ENCODE results near the gene RELN. TPM values are rescaled to one million over a fixed set of nuclear protein-coding genes. Genes with fewer than 3 reads are reported as not detected.

Gene RELN
- total RNA-seq, 2 donors from 2014 or later: 1.1 to 1.4 TPM

DNA sequence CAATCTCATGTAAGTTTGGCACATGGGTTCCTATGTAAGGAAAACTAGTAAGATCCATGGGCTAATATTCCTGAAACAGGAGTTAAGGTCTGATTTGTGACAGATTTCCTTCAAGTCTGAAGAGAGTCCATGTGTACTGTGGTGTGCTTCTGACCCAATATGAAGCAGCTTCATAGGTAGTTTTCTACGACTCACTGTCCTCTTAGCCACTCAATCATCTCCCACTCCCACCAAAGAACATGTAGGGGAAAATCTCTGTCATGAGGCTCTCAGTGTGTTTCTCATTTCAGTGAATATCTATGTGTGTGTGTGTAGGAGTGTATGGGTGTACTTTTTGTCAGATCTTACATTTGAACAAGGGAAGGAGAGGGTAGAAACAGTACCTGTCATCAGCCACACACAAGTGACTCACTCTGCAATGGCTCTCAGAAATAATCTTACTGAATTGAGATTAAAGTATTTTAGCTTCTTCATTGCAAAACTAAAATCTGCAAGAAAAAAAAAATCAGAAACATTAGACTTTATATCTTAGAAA lies 31.1 kb downstream of the RELN start:
- TF ChIP-seq, protein P1, sequence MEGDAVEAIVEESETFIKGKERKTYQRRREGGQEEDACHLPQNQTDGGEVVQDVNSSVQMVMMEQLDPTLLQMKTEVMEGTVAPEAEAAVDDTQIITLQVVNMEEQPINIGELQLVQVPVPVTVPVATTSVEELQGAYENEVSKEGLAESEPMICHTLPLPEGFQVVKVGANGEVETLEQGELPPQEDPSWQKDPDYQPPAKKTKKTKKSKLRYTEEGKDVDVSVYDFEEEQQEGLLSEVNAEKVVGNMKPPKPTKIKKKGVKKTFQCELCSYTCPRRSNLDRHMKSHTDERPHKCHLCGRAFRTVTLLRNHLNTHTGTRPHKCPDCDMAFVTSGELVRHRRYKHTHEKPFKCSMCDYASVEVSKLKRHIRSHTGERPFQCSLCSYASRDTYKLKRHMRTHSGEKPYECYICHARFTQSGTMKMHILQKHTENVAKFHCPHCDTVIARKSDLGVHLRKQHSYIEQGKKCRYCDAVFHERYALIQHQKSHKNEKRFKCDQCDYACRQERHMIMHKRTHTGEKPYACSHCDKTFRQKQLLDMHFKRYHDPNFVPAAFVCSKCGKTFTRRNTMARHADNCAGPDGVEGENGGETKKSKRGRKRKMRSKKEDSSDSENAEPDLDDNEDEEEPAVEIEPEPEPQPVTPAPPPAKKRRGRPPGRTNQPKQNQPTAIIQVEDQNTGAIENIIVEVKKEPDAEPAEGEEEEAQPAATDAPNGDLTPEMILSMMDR (IDR thresholded peaks at IDR 0.05): no peak
- intact Hi-C loops (cut with DNase I): no loop called here
- no peaks in the 10 kb centered on the region for H3K27me3 ChIP-seq
- H3K36me3 ChIP-seq: no peaks in the 10 kb centered on the region
- H3K4me1 ChIP-seq: no peaks in the 10 kb centered on the region
- H3K4me3 ChIP-seq: no peak overlapping the region
- no peak overlapping the region for H3K27ac ChIP-seq
- no peak for DNase-seq
- H3K9ac ChIP-seq (ENCODE audit: low read depth in 2 of 2, low read length in 2 of 2): no peak overlapping the region
- no peaks in the 10 kb centered on the region for H3K9me3 ChIP-seq

DNA sequence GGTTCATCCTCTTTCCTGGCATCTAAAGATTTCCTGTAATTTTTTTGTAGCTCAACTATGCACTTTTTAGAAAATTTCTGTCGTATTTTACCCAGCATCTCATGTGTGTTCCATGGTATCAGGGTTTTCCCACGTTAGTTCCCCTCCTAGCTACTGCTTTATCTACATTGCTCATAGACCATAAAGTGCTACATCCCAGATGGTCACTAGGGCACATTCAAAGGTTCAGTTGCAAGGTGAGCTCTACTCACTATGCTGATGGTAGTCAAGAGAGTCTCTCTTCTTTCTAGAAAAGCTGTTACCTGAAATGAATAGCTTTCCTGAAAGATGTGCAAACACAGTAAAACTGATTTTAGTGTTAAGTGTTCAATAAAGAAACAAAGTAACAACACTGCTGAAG lies 33.5 kb downstream of the RELN start:
- H3K9ac ChIP-seq (ENCODE audit: low read depth in 2 of 2, low read length in 2 of 2): no peak overlapping the region
- TF ChIP-seq, protein P1 (IDR thresholded peaks at IDR 0.05): no peak

DNA sequence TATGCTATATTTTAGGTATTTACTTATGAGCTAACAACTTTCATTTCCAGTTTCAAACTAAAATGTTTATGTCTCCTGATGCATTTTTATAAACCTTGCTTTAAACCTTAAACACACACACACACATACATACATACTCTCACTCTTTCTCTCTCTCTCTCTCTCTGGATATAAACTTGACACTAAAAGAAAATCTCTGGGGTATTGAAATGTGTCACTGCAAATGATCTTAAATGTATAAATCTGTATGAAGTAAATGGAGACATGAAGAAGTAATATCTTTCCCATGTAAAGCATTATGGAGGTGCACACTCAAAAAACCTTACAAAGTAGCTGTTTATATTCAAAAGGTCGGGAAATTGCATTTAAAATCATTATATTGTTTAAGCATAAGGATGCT lies 37.0 kb downstream of the RELN start:
- Histone ChIP-seq H3K27me3 (no peaks in the 10 kb centered on the region), H3K9me3 (no peaks in the 10 kb centered on the region), H3K36me3 (no peaks in the 10 kb centered on the region), H3K4me1 (no peaks in the 10 kb centered on the region), H3K27ac (no peak overlapping the region), H3K4me3 (no peak overlapping the region), H3K9ac (ENCODE audit: low read depth in 2 of 2, low read length in 2 of 2) (no peak overlapping the region)
- intact Hi-C loops (cut with DNase I): no loop called here
- TF ChIP-seq, protein P1 (IDR thresholded peaks at IDR 0.05): no peak
- no peak for DNase-seq

More for the DNA sequence above, 33.5 kb downstream of the RELN start:
- no peaks in the 10 kb centered on the region for H3K9me3 ChIP-seq
- no peaks in the 10 kb centered on the region for H3K27me3 ChIP-seq
- intact Hi-C loops (cut with DNase I): no loop called here
- H3K27ac ChIP-seq: no peak overlapping the region
- H3K4me1 ChIP-seq: no peaks in the 10 kb centered on the region
- DNase-seq: no peak
- H3K36me3 ChIP-seq: no peaks in the 10 kb centered on the region
- H3K4me3 ChIP-seq: no peak overlapping the region

DNA sequence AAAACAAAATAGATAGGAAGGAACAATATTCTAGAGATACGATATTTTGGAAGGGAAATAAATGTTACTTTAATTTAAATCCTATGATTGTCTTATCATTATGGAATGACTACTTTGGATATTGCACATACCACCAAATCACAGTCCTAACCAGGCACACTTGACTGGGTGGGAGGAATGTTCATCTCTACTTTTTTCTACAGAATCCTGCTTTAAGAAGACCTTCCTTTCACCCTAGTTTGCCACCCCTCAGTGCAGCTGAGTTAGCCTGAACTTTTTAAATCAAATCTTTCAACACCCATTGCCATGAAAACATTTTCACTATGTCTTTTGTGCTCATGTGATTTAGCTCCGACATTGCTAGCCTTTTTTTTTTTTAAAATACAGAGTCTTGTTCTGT lies 38.1 kb downstream of the RELN start:
- Histone ChIP-seq H3K36me3 (no peaks in the 10 kb centered on the region), H3K27ac (no peak overlapping the region), H3K4me3 (no peak overlapping the region), H3K4me1 (no peaks in the 10 kb centered on the region), H3K9me3 (no peaks in the 10 kb centered on the region), H3K27me3 (no peaks in the 10 kb centered on the region), H3K9ac (ENCODE audit: low read depth in 2 of 2, low read length in 2 of 2) (no peak overlapping the region)
- intact Hi-C loops (cut with DNase I): no loop called here
- TF ChIP-seq, protein P1 (IDR thresholded peaks at IDR 0.05): no peak
- DNase-seq: no peak

DNA sequence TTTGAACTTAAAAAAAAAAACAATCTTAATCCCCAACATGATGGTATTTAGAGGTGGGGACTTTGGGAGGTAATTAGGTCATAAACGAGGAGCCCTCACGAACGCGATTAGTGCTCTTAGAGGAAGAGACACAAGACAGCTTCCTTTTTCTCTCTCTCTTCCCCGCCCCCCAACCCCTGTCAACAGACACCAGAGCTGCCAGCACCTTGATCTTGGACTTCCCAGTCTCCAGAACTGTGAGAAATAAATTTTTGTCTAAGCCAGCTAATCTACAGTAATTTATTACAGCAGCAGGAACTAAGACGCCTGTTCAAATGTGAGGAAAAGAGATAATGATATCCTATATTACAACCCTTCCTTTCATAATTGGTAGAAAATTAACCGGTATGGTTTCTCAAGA lies 40.1 kb downstream of the RELN start:
- intact Hi-C loops (cut with DNase I): no loop called here
- H3K9ac ChIP-seq (ENCODE audit: low read depth in 2 of 2, low read length in 2 of 2): no peak overlapping the region
- no peak overlapping the region for H3K4me3 ChIP-seq
- H3K9me3 ChIP-seq: no peaks in the 10 kb centered on the region
- TF ChIP-seq, protein P1 (IDR thresholded peaks at IDR 0.05): no peak
- H3K27ac ChIP-seq: no peak overlapping the region
- no peak for DNase-seq
- H3K36me3 ChIP-seq: no peaks in the 10 kb centered on the region
- no peaks in the 10 kb centered on the region for H3K27me3 ChIP-seq
- H3K4me1 ChIP-seq: no peaks in the 10 kb centered on the region
